Upper lobe of left lung (tissue), 6 donors: ENCODE results near the gene INO80C. TPM values are rescaled to one million over a fixed set of nuclear protein-coding genes. Genes with fewer than 3 reads are reported as not detected.

Source experiments
- ATAC-seq, 2 donors: fragments of 200-7000 bp; cut with Tn5 transposase; one replicate each; pipeline ENCODE4 v1.9.1; 2022; ENCODE audit warnings: mild to moderate bottlenecking in 2 of 2, moderate library complexity in 2 of 2; ENCODE audit not compliant: low FRiP score in 2 of 2
- DNase-seq, 2 donors: peaks; one replicate each; pipeline ENCODE4 v3.0.0-alpha.2; 2019 to 2020
- H3K27ac ChIP-seq, 4 donors: fragments of 200-600 bp; sonication (generic); one replicate each; pipeline ENCODE4 v1.5.1; 2016 to 2019
- H3K27me3 ChIP-seq, 4 donors: fragments of 200-600 bp; sonication (generic); one replicate each; pipeline ENCODE4 v1.5.1; 2017 to 2019
- H3K36me3 ChIP-seq, 4 donors: fragments of 200-600 bp; sonication (generic); one replicate each; pipeline ENCODE4 v1.5.1; 2016 to 2019
- H3K4me1 ChIP-seq, 4 donors: fragments of 200-600 bp; sonication (generic); one replicate each; pipeline ENCODE4 v1.5.1; 2018 to 2019
- H3K4me3 ChIP-seq, 4 donors: fragments of 200-600 bp; sonication (generic); one replicate each; pipeline ENCODE4 v1.5.1; 2017 to 2019; ENCODE audit warnings: mild to moderate bottlenecking in 2 of 4, moderate library complexity in 1 of 4
- H3K9me3 ChIP-seq, 4 donors: fragments of 200-600 bp; sonication (generic); one replicate each; pipeline ENCODE4 v1.5.1; 2018 to 2019
- EP300 ChIP-seq, 4 donors: sonication (generic); formaldehyde crosslinking; IDR thresholded peaks; one replicate each; pipeline ENCODE4 v1.5.1; 2017; ENCODE audit warnings: antibody characterized with exemption in 4 of 4, control low read depth in 2 of 4
- POLR2A ChIP-seq, 4 donors: fragments of 450-650 bp; IDR thresholded peaks; one replicate each; pipeline ENCODE4 v1.5.1; 2016 to 2017; ENCODE audit warnings: antibody characterized with exemption in 4 of 4, mild to moderate bottlenecking in 2 of 4
- POLR2AphosphoS5 ChIP-seq, 2 donors: sonication (generic); formaldehyde crosslinking; IDR thresholded peaks; one replicate each; pipeline ENCODE4 v1.5.1; 2017; ENCODE audit warnings: antibody characterized with exemption in 2 of 2
- WGBS, 2 donors: methylation state at CpG; one replicate each; pipeline ENCODE4 v1.1.5; 2017 to 2018; 5-methylcytosine and 5-hydroxymethylcytosine counted together
- total RNA-seq, 6 donors: library from RNA; depleted of rRNA in 4 of 6; stranded (reverse); fragments of >200 nt in 4 of 6; gene quantifications; one replicate each; pipeline versions ENCODE4 v1.1.0 to v1.2.1, GENCODE V29; 2016 to 2021
- TF ChIP-seq, protein P1 (sequence below), 6 experiments: fragments of 450-650 bp in 4 of 6; fragments of 200-600 bp in 2 of 6; sonication (generic) in 2 of 6; IDR thresholded peaks; one replicate each; pipeline ENCODE4 v1.5.1; 2016 to 2019; ENCODE audit warnings: antibody characterized with exemption in 6 of 6
- donor health status: DM: no; HTN: no; CAD: no; lungs with moderate emphysema.
- donor health status: DM: no; HTN: yes; CAD: no; lungs with severe emphysema.

The INO80C gene
- total RNA-seq, 6 donors from 2014 or later: 8.7 to 87.0 (median 19.6) TPM

DNA sequence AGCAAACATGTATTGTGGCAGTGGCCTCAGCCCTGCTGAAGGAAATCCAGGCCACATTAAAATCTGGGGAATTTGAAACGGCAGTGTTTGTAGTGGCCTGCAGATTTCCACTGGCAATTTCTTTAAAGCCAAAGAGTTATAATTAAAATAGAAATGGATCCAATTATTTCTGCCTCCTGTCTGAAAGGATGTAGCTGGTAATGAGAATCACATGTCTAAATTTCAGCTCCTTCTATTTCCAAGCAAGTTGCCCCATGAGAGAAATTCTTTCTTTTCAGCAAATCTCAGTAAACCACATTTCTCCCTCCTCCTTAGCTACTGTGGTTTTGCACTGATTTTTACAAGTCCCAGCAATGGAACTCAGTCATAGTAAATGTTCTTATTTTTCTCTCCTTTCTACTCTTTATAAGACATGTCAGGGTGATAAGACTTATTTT, 65.2 kb downstream of the INO80C start:
- Histone ChIP-seq H3K27ac (no peak overlapping the region), H3K4me1 (peaks cover 0 to 5% (median 0%) of the 10 kb centered on the region in 4 donors), H3K4me3 (no peak overlapping the region), H3K27me3 (no peaks in the 10 kb centered on the region), H3K9me3 (peaks cover 0 to 8% (median 0%) of the 10 kb centered on the region in 4 donors), H3K36me3 (no peaks in the 10 kb centered on the region)
- TF ChIP-seq, protein P1, sequence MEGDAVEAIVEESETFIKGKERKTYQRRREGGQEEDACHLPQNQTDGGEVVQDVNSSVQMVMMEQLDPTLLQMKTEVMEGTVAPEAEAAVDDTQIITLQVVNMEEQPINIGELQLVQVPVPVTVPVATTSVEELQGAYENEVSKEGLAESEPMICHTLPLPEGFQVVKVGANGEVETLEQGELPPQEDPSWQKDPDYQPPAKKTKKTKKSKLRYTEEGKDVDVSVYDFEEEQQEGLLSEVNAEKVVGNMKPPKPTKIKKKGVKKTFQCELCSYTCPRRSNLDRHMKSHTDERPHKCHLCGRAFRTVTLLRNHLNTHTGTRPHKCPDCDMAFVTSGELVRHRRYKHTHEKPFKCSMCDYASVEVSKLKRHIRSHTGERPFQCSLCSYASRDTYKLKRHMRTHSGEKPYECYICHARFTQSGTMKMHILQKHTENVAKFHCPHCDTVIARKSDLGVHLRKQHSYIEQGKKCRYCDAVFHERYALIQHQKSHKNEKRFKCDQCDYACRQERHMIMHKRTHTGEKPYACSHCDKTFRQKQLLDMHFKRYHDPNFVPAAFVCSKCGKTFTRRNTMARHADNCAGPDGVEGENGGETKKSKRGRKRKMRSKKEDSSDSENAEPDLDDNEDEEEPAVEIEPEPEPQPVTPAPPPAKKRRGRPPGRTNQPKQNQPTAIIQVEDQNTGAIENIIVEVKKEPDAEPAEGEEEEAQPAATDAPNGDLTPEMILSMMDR (IDR thresholded peaks at IDR 0.05): no peak
- 43 to 65% methylated on average over 1 of the region's 1 CpG for WGBS, 2 donors
- DNase-seq (no peak), ATAC-seq (peak in 1 of 2 donors; percentile 23)

DNA sequence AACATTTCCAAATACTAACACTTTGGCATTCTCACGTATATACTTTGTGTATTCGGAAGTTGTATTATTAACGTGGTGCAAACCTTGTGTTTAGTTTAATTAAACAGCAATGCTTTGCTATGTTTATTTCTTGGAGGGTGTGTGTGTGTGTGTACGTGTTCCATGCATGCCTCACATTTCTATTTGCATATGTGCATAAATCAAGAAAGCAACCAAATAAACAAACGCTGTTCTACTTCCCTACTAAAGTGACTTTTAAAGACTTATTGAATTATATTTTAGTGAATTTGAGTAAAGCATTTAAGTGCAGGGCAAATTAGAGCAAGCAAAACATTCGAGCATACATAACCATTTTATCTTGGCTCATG, 66.4 kb downstream of the INO80C start:
- Histone ChIP-seq H3K27ac (peak overlapping the region in 1 of 4 donors; percentile 9), H3K36me3 (no peaks in the 10 kb centered on the region), H3K4me3 (no peak overlapping the region), H3K4me1 (peaks cover 0 to 5% (median 0%) of the 10 kb centered on the region in 4 donors), H3K27me3 (no peaks in the 10 kb centered on the region), H3K9me3 (peaks cover 0 to 8% (median 0%) of the 10 kb centered on the region in 4 donors)
- WGBS, 2 donors: 57 to 60% methylated on average over 6 of the region's 6 CpGs
- TF ChIP-seq EP300 (IDR thresholded peaks at IDR 0.05): no peak
- ATAC-seq (no peak), DNase-seq (no peak)

DNA sequence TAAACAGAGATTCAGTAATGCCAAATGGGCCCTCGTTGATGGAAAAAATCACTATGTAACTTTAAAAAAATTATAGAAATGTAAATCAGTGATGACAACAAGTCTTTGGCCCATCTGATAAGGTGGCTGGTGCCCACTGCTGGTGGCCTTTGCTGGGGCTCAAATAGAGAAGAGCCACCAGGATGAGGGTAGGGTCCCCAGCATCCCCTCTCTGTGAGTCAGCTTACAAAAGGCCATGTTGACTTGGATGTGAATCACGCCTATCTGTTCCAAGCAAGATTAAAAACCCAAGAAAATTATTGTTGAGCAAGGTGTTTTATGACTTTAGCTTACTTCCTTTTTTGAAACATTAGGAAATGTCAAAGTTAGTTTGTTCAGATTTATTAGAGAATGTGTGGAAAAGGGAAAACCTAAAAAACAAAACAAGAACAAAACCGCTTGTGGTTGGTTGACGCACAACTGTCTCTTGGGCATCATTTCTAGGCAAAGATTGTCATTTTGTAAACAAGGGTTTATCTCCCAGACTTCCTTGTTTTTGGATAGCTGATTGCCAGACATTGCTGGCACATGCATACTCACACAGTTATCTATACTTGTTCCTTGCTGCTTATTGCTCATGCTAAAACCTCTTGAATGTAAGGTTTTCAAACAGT, 66.9 kb downstream of the INO80C start:
- WGBS, 2 donors: 51 to 64% methylated on average over 4 of the region's 4 CpGs
- peaks cover 0 to 5% (median 0%) of the 10 kb centered on the region in 4 donors for H3K4me1 ChIP-seq
- ATAC-seq (no peak), DNase-seq (no peak)
- H3K27ac ChIP-seq: peak overlapping the region in 2 of 4 donors; percentile 5 to 9
- H3K36me3 ChIP-seq: no peaks in the 10 kb centered on the region
- H3K4me3 ChIP-seq: no peak overlapping the region
- TF ChIP-seq POLR2A (IDR thresholded peaks at IDR 0.05) (no peak), EP300 (IDR thresholded peaks at IDR 0.05) (peak in 1 of 4 donors; percentile 23)
- peaks cover 0 to 5% (median 0%) of the 10 kb centered on the region in 4 donors for H3K9me3 ChIP-seq
- H3K27me3 ChIP-seq: no peaks in the 10 kb centered on the region

DNA sequence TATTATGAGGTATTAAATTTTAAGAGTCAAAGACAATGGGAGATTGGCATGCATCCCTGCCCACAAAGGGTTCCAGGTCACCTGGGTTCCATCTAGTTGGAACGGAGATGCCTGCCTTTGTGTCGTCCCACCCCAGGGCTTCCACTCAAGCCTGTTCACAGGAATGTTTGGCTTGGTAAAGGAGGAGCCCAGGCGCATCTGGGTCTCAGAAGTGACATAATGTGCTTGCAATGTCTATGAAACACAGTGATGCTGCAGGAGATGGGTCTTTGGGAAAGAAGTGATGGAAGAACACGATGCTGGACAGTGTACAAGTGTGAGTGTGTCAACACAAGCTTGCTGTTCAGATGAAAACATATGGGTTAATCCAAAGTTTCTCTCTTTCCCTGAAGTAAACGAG, 71.0 kb downstream of the INO80C start:
- peaks cover 0 to 5% (median 0%) of the 10 kb centered on the region in 4 donors for H3K4me1 ChIP-seq
- DNase-seq: no peak
- no peak overlapping the region for H3K4me3 ChIP-seq
- no peaks in the 10 kb centered on the region for H3K27me3 ChIP-seq
- no peak overlapping the region for H3K27ac ChIP-seq
- WGBS, 2 donors: 87 to 88% methylated on average over 5 of the region's 5 CpGs
- no peak for TF ChIP-seq POLR2A (IDR thresholded peaks at IDR 0.05)
- TF ChIP-seq POLR2AphosphoS5 (IDR thresholded peaks at IDR 0.05): no peak
- no peak for TF ChIP-seq EP300 (IDR thresholded peaks at IDR 0.05)
- TF ChIP-seq, protein P1 (IDR thresholded peaks at IDR 0.05): no peak
- no peaks in the 10 kb centered on the region for H3K36me3 ChIP-seq
- no peaks in the 10 kb centered on the region for H3K9me3 ChIP-seq
- ATAC-seq: peak in 1 of 2 donors; percentile 43

DNA sequence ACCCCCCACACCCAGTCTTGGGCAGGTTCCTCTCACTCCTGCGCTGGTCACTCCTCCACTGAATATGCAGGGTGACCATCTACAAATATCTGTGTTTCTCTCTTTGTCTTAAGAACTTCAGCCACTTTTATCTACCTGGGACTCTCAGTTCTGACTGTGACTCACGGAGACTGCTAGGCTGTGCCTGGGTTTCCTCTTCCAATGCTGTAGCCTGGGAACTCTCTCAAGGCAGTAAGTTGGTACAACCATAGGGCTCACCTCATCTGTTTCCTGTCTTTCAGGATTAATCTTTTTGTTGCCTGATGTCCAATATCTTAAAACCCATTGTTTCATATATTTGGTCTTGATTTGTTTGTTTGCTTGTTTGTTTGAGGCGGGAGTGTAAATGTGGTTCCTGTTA, 73.4 kb downstream of the INO80C start:
- no peak overlapping the region for H3K27ac ChIP-seq
- no peaks in the 10 kb centered on the region for H3K36me3 ChIP-seq
- H3K4me3 ChIP-seq: no peak overlapping the region
- no peaks in the 10 kb centered on the region for H3K9me3 ChIP-seq
- WGBS, 2 donors: 92 to 93% methylated on average over 3 of the region's 3 CpGs
- no peak for ATAC-seq
- no peak for DNase-seq
- no peaks in the 10 kb centered on the region for H3K27me3 ChIP-seq
- no peak for TF ChIP-seq POLR2A (IDR thresholded peaks at IDR 0.05)
- H3K4me1 ChIP-seq: no peaks in the 10 kb centered on the region

DNA sequence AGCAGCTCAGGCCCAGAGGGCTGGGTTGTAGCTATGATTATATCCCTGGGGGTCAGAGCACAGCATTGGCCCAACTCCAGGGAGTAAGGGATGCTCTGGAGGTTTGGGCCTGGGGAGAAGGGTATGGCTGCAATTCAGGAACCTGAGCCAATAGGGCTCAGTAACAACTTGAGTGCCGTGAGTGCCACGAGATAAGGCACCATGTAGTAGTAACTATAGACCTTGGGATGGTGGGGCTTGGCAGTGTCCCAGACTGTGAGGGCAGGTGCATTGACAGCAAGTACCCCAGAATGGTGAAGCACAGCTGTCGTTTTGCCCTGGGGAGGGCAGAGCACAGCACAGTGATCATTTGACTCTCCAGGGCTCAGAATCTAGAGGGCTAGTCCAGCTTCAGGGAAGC, 75.5 kb downstream of the INO80C start:
- 76 to 85% methylated on average over 3 of the region's 3 CpGs for WGBS, 2 donors
- Histone ChIP-seq H3K36me3 (no peaks in the 10 kb centered on the region), H3K9me3 (peaks cover 0 to 7% (median 3%) of the 10 kb centered on the region in 4 donors), H3K4me1 (no peaks in the 10 kb centered on the region), H3K27ac (no peak overlapping the region), H3K4me3 (no peak overlapping the region), H3K27me3 (no peaks in the 10 kb centered on the region)
- peak in 1 of 2 donors; percentile 15 for ATAC-seq
- DNase-seq: no peak
- no peak for TF ChIP-seq POLR2AphosphoS5 (IDR thresholded peaks at IDR 0.05)
- TF ChIP-seq EP300 (IDR thresholded peaks at IDR 0.05): no peak
- TF ChIP-seq, protein P1 (IDR thresholded peaks at IDR 0.05): no peak
- TF ChIP-seq POLR2A (IDR thresholded peaks at IDR 0.05): no peak
